Thoracic aorta (tissue), 2 donors: Measurements from ENCODE around the gene MTFR1L. TPM values are rescaled to one million over a fixed set of nuclear protein-coding genes. Genes with fewer than 3 reads are reported as not detected.

Experiments
- ATAC-seq: fragments of 150-250 bp; one replicate; pipeline ENCODE4 v1.8.0; 2017; ENCODE audit warnings: low read depth; ENCODE audit not compliant: insufficient number of reproducible peaks, low FRiP score
- DNase-seq: peaks from one replicate; pipeline ENCODE4 v3.0.0-alpha.2; 2020; ENCODE audit warnings: low spot score
- H3K27ac ChIP-seq, 2 donors: fragments of 200-600 bp; sonication (generic); 1 replicate in 1 of 2; 2 replicates in 1 of 2; pipeline ENCODE4 v1.5.1; 2016; ENCODE audit warnings: mild to moderate bottlenecking in 2 of 2, moderate library complexity in 2 of 2
- H3K27me3 ChIP-seq: fragments of 200-600 bp; sonication (generic); replicated peaks from 2 replicates; pipeline ENCODE4 v1.6.0; 2016; ENCODE audit warnings: mild to moderate bottlenecking; ENCODE audit not compliant: insufficient read depth
- H3K36me3 ChIP-seq: fragments of 200-600 bp; sonication (generic); one replicate; pipeline ENCODE4 v1.5.1; 2016
- H3K4me1 ChIP-seq, 2 donors: fragments of 200-600 bp; sonication (generic); 1 replicate in 1 of 2; 2 replicates in 1 of 2; pipeline versions ENCODE4 v1.5.1 to v1.6.0; 2016; ENCODE audit warnings: low read depth in 2 of 2, mild to moderate bottlenecking in 1 of 2; ENCODE audit not compliant: control insufficient read depth in 1 of 2
- H3K4me3 ChIP-seq: fragments of 200-600 bp; sonication (generic); 2 replicates; pipeline ENCODE4 v1.5.1; 2016; ENCODE audit warnings: mild to moderate bottlenecking
- H3K9me3 ChIP-seq: fragments of 200-600 bp; sonication (generic); 2 replicates; pipeline ENCODE4 v1.5.1; 2016
- CTCF ChIP-seq: fragments of 200-600 bp; sonication (generic); IDR thresholded peaks from one replicate; pipeline ENCODE4 v1.5.1; 2019; ENCODE audit warnings: antibody characterized with exemption
- total RNA-seq, 2 donors: library from RNA; depleted of rRNA; stranded (reverse); fragments of >200 nt; gene quantifications; one replicate each; pipeline versions ENCODE4 v1.1.0 to v1.2.3, GENCODE V29; 2016

Gene MTFR1L
- total RNA-seq, 2 donors from 2014 or later, result 63.4 to 81.9 TPM

GRCh38 chr1:25881266-25881665 is 61.5 kb downstream of the MTFR1L start:
- Histone ChIP-seq H3K4me3 (no peak overlapping the region), H3K4me1 (no peaks in the 10 kb centered on the region), H3K27me3 (no peaks in the 10 kb centered on the region), H3K36me3 (no peaks in the 10 kb centered on the region), H3K9me3 (no peaks in the 10 kb centered on the region), H3K27ac (no peak overlapping the region)
- DNase-seq (no peak), ATAC-seq (no peak)
- no peak for TF ChIP-seq CTCF

Other genes starting within 250 kb of the MTFR1L start
- 10 to 100 TPM; 21.0 to 26.0 TPM for gene MAN1C1, start 203.2 kb upstream of the MTFR1L start, total RNA-seq
- gene SELENON, start 19.8 kb upstream of the MTFR1L start, total RNA-seq, result 10 to 100 TPM; 44.1 to 48.6 TPM
- not detected for gene AUNIP, start 39.5 kb downstream of the MTFR1L start, total RNA-seq
- 1 to 10 TPM; 7.0 to 7.1 TPM for gene PAQR7, start 55.8 kb downstream of the MTFR1L start, total RNA-seq
- gene STMN1, start 86.5 kb downstream of the MTFR1L start, total RNA-seq, result 10 to 100 TPM; 10.9 to 14.4 TPM
- gene PAFAH2, start 178.1 kb downstream of the MTFR1L start, total RNA-seq, result 1 to 10 TPM; 3.6 to 6.9 TPM
- gene EXTL1, start 201.8 kb downstream of the MTFR1L start, total RNA-seq, result 1 to 10 TPM in 1 of 2 donors, not detected in 1; 1.6 TPM
- not detected for gene SLC30A2, start 226.2 kb downstream of the MTFR1L start, total RNA-seq
- not detected for gene TRIM63, start 247.7 kb downstream of the MTFR1L start, total RNA-seq